Measurements from ENCODE around the gene MDH1. TPM values are rescaled to one million over a fixed set of nuclear protein-coding genes. Genes with fewer than 3 reads are reported as not detected.

MDH1 gene
- total and polyA plus RNA-seq, 7 experiments from 2014 or later = 76.5 to 268 (median 92.1) TPM

DNA sequence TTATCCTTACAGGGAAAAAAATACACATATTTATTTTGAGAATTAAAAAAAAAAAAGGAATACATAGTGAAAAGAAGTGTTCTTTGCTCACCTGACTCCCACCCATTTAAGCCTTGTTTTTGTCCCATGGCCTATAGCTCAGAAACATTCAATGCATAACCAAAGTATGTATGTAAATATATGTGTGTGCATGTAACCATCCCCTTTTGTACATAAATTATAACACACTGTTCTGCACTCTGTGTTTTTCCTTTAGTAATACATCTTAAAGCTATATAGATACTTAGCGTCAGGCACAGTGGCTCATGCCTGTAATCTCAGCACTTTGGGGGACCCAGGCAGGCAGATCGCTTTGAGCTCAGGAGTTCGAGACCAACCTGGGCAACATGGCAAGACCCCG, 21.8 kb downstream of the MDH1 start:
- POLR2A ChIA-PET = interaction anchor here (0.5 kb wide), 1 partner anchor 13 kb away, joined by 5 read pairs; no protein-coding TSS in a partner anchor
- DNase-seq = no peak
- peaks cover 0 to 1% (median 0%) of the 10 kb centered on the region in 11 donors for H3K9me3 Mint-ChIP-seq
- intact Hi-C loops (cut with micrococcal nuclease) = no loop called here
- no peak for ATAC-seq
- peaks cover 0 to 22% (median 11%) of the 10 kb centered on the region in 5 donors for H3K36me3 Mint-ChIP-seq
- H3K4me3 Mint-ChIP-seq = no peak overlapping the region
- Histone ChIP-seq H3K27me3 (ENCODE audit: control insufficient read depth in 2 of 2, insufficient read depth in 2 of 2, low read length in 2 of 2) (no peaks in the 10 kb centered on the region), H3K9me3 (ENCODE audit: control insufficient read depth in 2 of 3, low read length in 3 of 3) (no peaks in the 10 kb centered on the region), H3K36me3 (ENCODE audit: control insufficient read depth in 2 of 3, insufficient read depth in 3 of 3, low read length in 3 of 3) (peaks cover 4 to 20% (median 16%) of the 10 kb centered on the region in 3 experiments), H3K27ac (ENCODE audit: low read depth, low read length) (no peak overlapping the region), H3K4me1 (ENCODE audit: control insufficient read depth in 2 of 2, insufficient read depth in 2 of 2, low read length in 2 of 2) (no peaks in the 10 kb centered on the region), H3K4me3 (ENCODE audit: low read length) (no peak overlapping the region)
- H3K27ac Mint-ChIP-seq = no peak overlapping the region
- H3K27me3 Mint-ChIP-seq = peaks cover 4 to 22% (median 6%) of the 10 kb centered on the region in 5 donors
- CTCF ChIA-PET = no interaction called here
- no peaks in the 10 kb centered on the region for H3K4me1 Mint-ChIP-seq

GRCh38 chr2:63613391-63613901, 24.7 kb downstream of the MDH1 start:
- H3K27ac Mint-ChIP-seq = no peak overlapping the region
- CTCF ChIA-PET = no interaction called here
- peaks cover 6 to 28% (median 6%) of the 10 kb centered on the region in 5 donors for H3K27me3 Mint-ChIP-seq
- H3K36me3 ChIP-seq (ENCODE audit: control insufficient read depth in 2 of 3, insufficient read depth in 3 of 3, low read length in 3 of 3) = no peaks in the 10 kb centered on the region
- DNase-seq = no peak
- H3K9me3 ChIP-seq (ENCODE audit: control insufficient read depth in 2 of 3, low read length in 3 of 3) = no peaks in the 10 kb centered on the region
- peaks cover 0 to 1% (median 0%) of the 10 kb centered on the region in 5 donors for H3K36me3 Mint-ChIP-seq
- H3K4me3 Mint-ChIP-seq = no peak overlapping the region
- H3K9me3 Mint-ChIP-seq = peaks cover 0 to 2% (median 0%) of the 10 kb centered on the region in 11 donors
- intact Hi-C loops (cut with micrococcal nuclease) = no loop called here
- no peak overlapping the region for H3K27ac ChIP-seq (ENCODE audit: low read depth, low read length)
- H3K27me3 ChIP-seq (ENCODE audit: control insufficient read depth in 2 of 2, insufficient read depth in 2 of 2, low read length in 2 of 2) = no peaks in the 10 kb centered on the region
- H3K4me3 ChIP-seq (ENCODE audit: low read length) = no peak overlapping the region
- no peak for ATAC-seq
- no peaks in the 10 kb centered on the region for H3K4me1 Mint-ChIP-seq
- H3K4me1 ChIP-seq (ENCODE audit: control insufficient read depth in 2 of 2, insufficient read depth in 2 of 2, low read length in 2 of 2) = no peaks in the 10 kb centered on the region
- POLR2A ChIA-PET = no interaction called here

- Histone ChIP-seq H3K36me3 (ENCODE audit: control insufficient read depth in 2 of 3, insufficient read depth in 3 of 3, low read length in 3 of 3) (no peaks in the 10 kb centered on the region), H3K4me1 (ENCODE audit: control insufficient read depth in 2 of 2, insufficient read depth in 2 of 2, low read length in 2 of 2) (no peaks in the 10 kb centered on the region), H3K4me3 (ENCODE audit: low read length) (no peak overlapping the region), H3K9me3 (ENCODE audit: control insufficient read depth in 2 of 3, low read length in 3 of 3) (no peaks in the 10 kb centered on the region), H3K27ac (ENCODE audit: low read depth, low read length) (no peak overlapping the region), H3K27me3 (ENCODE audit: control insufficient read depth in 2 of 2, insufficient read depth in 2 of 2, low read length in 2 of 2) (no peaks in the 10 kb centered on the region)
- ATAC-seq (no peak), DNase-seq (no peak)
- Mint-ChIP-seq H3K4me3 (no peak overlapping the region), H3K27ac (no peak overlapping the region), H3K9me3 (peaks cover 0 to 3% (median 0%) of the 10 kb centered on the region in 11 donors), H3K36me3 (no peaks in the 10 kb centered on the region), H3K4me1 (no peaks in the 10 kb centered on the region), H3K27me3 (peaks cover 8 to 28% (median 14%) of the 10 kb centered on the region in 5 donors)
- ChIA-PET CTCF (no interaction called here), POLR2A (no interaction called here)
- intact Hi-C loops (cut with micrococcal nuclease) = no loop called here
Measured at GRCh38 chr2:63614448-63614968, 25.7 kb downstream of the MDH1 start.

- no peaks in the 10 kb centered on the region for H3K27me3 ChIP-seq (ENCODE audit: control insufficient read depth in 2 of 2, insufficient read depth in 2 of 2, low read length in 2 of 2)
- no peaks in the 10 kb centered on the region for H3K9me3 ChIP-seq (ENCODE audit: control insufficient read depth in 2 of 3, low read length in 3 of 3)
- intact Hi-C loops (cut with micrococcal nuclease) = no loop called here
- H3K4me1 Mint-ChIP-seq = no peaks in the 10 kb centered on the region
- no peaks in the 10 kb centered on the region for H3K36me3 Mint-ChIP-seq
- no peak overlapping the region for H3K4me3 ChIP-seq (ENCODE audit: low read length)
- no peaks in the 10 kb centered on the region for H3K4me1 ChIP-seq (ENCODE audit: control insufficient read depth in 2 of 2, insufficient read depth in 2 of 2, low read length in 2 of 2)
- no peak overlapping the region for H3K4me3 Mint-ChIP-seq
- POLR2A ChIA-PET = no interaction called here
- H3K36me3 ChIP-seq (ENCODE audit: control insufficient read depth in 2 of 3, insufficient read depth in 3 of 3, low read length in 3 of 3) = no peaks in the 10 kb centered on the region
- DNase-seq (no peak), ATAC-seq (no peak)
- H3K9me3 Mint-ChIP-seq = peaks cover 0 to 3% (median 0%) of the 10 kb centered on the region in 11 donors
- no peak overlapping the region for H3K27ac Mint-ChIP-seq
- H3K27ac ChIP-seq (ENCODE audit: low read depth, low read length) = no peak overlapping the region
- CTCF ChIA-PET = no interaction called here
- H3K27me3 Mint-ChIP-seq = peaks cover 10 to 28% (median 15%) of the 10 kb centered on the region in 5 donors
Measured at GRCh38 chr2:63614983-63615945, 26.5 kb downstream of the MDH1 start.

DNA sequence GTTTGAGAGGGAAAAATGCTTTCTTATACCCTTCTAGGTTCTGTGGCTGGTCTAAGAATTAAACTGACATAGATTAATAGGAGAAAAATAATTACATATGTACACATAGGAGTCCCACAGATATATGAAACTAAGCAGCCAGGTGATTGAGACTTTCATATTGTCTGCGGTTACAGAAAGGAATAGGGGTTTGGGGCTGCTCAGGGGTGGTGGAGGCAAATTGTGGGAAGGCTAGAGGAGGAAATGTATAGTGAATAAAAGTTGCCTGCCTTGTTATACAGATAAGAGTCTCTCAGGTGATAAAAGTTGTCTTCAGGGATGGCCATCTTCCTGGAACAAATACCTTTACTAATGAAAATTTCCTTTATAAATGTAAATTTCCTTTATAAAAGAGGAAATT, 28.6 kb downstream of the MDH1 start:
- H3K4me1 ChIP-seq (ENCODE audit: control insufficient read depth in 2 of 2, insufficient read depth in 2 of 2, low read length in 2 of 2) = no peaks in the 10 kb centered on the region
- no peak overlapping the region for H3K27ac ChIP-seq (ENCODE audit: low read depth, low read length)
- POLR2A ChIA-PET = no interaction called here
- H3K27ac Mint-ChIP-seq = no peak overlapping the region
- no peaks in the 10 kb centered on the region for H3K27me3 ChIP-seq (ENCODE audit: control insufficient read depth in 2 of 2, insufficient read depth in 2 of 2, low read length in 2 of 2)
- H3K9me3 ChIP-seq (ENCODE audit: control insufficient read depth in 2 of 3, low read length in 3 of 3) = no peaks in the 10 kb centered on the region
- ATAC-seq (no peak), DNase-seq (no peak)
- H3K27me3 Mint-ChIP-seq = peaks cover 10 to 21% (median 15%) of the 10 kb centered on the region in 5 donors
- CTCF ChIA-PET = no interaction called here
- no peak overlapping the region for H3K4me3 ChIP-seq (ENCODE audit: low read length)
- H3K36me3 Mint-ChIP-seq = peaks cover 0 to 4% (median 0%) of the 10 kb centered on the region in 5 donors
- H3K36me3 ChIP-seq (ENCODE audit: control insufficient read depth in 2 of 3, insufficient read depth in 3 of 3, low read length in 3 of 3) = no peaks in the 10 kb centered on the region
- H3K4me1 Mint-ChIP-seq = no peaks in the 10 kb centered on the region
- intact Hi-C loops (cut with micrococcal nuclease) = no loop called here
- H3K9me3 Mint-ChIP-seq = peaks cover 0 to 5% (median 0%) of the 10 kb centered on the region in 11 donors
- no peak overlapping the region for H3K4me3 Mint-ChIP-seq

DNA sequence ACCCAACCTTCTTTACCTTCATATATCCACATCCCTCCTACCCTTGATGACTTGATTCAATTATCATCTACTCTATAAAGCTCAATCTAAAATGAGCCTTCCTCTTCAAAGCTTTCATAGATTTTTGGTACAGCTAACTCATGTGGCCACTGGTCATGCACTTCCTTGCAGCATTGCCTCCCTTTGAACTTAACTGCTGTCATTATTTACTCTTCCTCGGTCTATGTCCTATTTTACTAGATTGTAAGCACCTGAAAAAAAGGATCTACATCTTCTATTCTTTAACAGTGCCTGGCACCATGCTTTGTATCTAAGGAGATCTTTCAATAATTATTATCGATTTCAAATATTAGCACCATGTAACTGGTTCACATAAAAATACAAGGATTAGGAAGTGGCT, 30.6 kb downstream of the MDH1 start:
- POLR2A ChIA-PET = no interaction called here
- Mint-ChIP-seq H3K36me3 (peaks cover 0 to 4% (median 0%) of the 10 kb centered on the region in 5 donors), H3K4me3 (no peak overlapping the region), H3K27ac (no peak overlapping the region), H3K4me1 (no peaks in the 10 kb centered on the region), H3K27me3 (peaks cover 14 to 22% (median 16%) of the 10 kb centered on the region in 5 donors), H3K9me3 (peaks cover 0 to 5% (median 0%) of the 10 kb centered on the region in 11 donors)
- Histone ChIP-seq H3K4me3 (ENCODE audit: low read length) (no peak overlapping the region), H3K36me3 (ENCODE audit: control insufficient read depth in 2 of 3, insufficient read depth in 3 of 3, low read length in 3 of 3) (no peaks in the 10 kb centered on the region), H3K27ac (ENCODE audit: low read depth, low read length) (no peak overlapping the region), H3K4me1 (ENCODE audit: control insufficient read depth in 2 of 2, insufficient read depth in 2 of 2, low read length in 2 of 2) (no peaks in the 10 kb centered on the region), H3K9me3 (ENCODE audit: control insufficient read depth in 2 of 3, low read length in 3 of 3) (no peaks in the 10 kb centered on the region), H3K27me3 (ENCODE audit: control insufficient read depth in 2 of 2, insufficient read depth in 2 of 2, low read length in 2 of 2) (no peaks in the 10 kb centered on the region)
- CTCF ChIA-PET = interaction anchor here (0.8 kb wide), 1 partner anchor 196 kb away, joined by 3 read pairs; no protein-coding TSS in a partner anchor
- DNase-seq (no peak), ATAC-seq (no peak)
- intact Hi-C loops (cut with micrococcal nuclease) = no loop called here
